MCF 10A (cell line): ENCODE data around the gene SLC50A1. TPM values are rescaled to one million over a fixed set of nuclear protein-coding genes. Genes with fewer than 3 reads are reported as not detected.

Experiments
- BruUV-seq: library from RNA; stranded (reverse); fragments of 400-500 nt; replicated peaks from 2 replicates; lab custom pipeline; 2021; lab: Mats Ljungman, UMichigan
- CTCF ChIA-PET: fragments of 300-600 bp; sonication (Branson Sonifier 250); formaldehyde crosslinking; extraction: SDS; loops from one replicate; lab custom pipeline; 2021; ENCODE audit warnings: antibody characterized with exemption, inconsistent platforms; lab: Yijun Ruan, JAX
- POLR2A ChIA-PET: fragments of 300-600, 350-650 bp; sonication (Branson Sonifier 250); formaldehyde crosslinking; extraction: SDS; loops from one replicate; lab custom pipeline; 2020; ENCODE audit warnings: antibody characterized with exemption, inconsistent platforms; lab: Yijun Ruan, JAX
- DNase-seq: peaks from one replicate; pipeline ENCODE4 v3.0.0-alpha.2; 2018; ENCODE audit not compliant: unreplicated experiment
- H3K27ac Mint-ChIP-seq: one replicate; pipeline ENCODE4 v1.8.0; 2022; ENCODE audit warnings: mild to moderate bottlenecking, low read depth, mixed read lengths; ENCODE audit not compliant: unreplicated experiment
- H3K27me3 Mint-ChIP-seq: one replicate; pipeline ENCODE4 v1.8.0; 2022; ENCODE audit warnings: mixed read lengths; ENCODE audit not compliant: insufficient read depth, unreplicated experiment
- H3K36me3 Mint-ChIP-seq: one replicate; pipeline ENCODE4 v1.8.0; 2022; ENCODE audit warnings: mild to moderate bottlenecking, moderate library complexity, mixed read lengths; ENCODE audit not compliant: insufficient read depth, unreplicated experiment
- H3K4me1 Mint-ChIP-seq: one replicate; pipeline ENCODE4 v1.8.0; 2022; ENCODE audit warnings: mixed read lengths; ENCODE audit not compliant: insufficient read depth, unreplicated experiment
- H3K4me3 Mint-ChIP-seq: one replicate; pipeline ENCODE4 v1.8.0; 2022; ENCODE audit warnings: mild to moderate bottlenecking, moderate library complexity, mixed read lengths; ENCODE audit not compliant: unreplicated experiment
- H3K9me3 Mint-ChIP-seq: one replicate; pipeline ENCODE4 v1.8.0; 2022; ENCODE audit warnings: mixed read lengths; ENCODE audit not compliant: unreplicated experiment
- CTCF ChIP-seq: fragments of 200-600 bp; IDR thresholded peaks from one replicate; pipeline ENCODE4 v1.8.0; 2022; ENCODE audit warnings: antibody characterized with exemption, mild to moderate bottlenecking; ENCODE audit not compliant: unreplicated experiment
- intact Hi-C: fragments of 100-400 bp; cut with micrococcal nuclease; formaldehyde crosslinking; loops from 2 replicates; pipeline ENCODE4 v1.14.1; 2022
- total RNA-seq: library from RNA; stranded (reverse); gene quantifications from 2 replicates; pipeline ENCODE4 v1.2.3, GENCODE V29; 2022

SLC50A1 gene
- total RNA-seq, 1 experiment from 2014 or later: 91.2 TPM

GRCh38 chr1:155124503-155125463, 10.9 kb upstream of the SLC50A1 start:
- intact Hi-C loops: loop anchor here (1.0 kb wide), 1 partner anchor 30 kb away; no protein-coding TSS in a partner anchor
- peaks cover 24% of the 10 kb centered on the region for H3K36me3 Mint-ChIP-seq
- ChIA-PET POLR2A (interaction anchor here (0.7 to 11.9 kb wide), 30 partner anchors 8 to 671 kb away, joined by 3 to 238 read pairs (median 5); partner anchors contain the start of genes ADAM15, DPM3, FLAD1 and KRTCAP2), CTCF (interaction anchor here (0.6 to 6.7 kb wide), 13 partner anchors 10 to 127 kb away, joined by 3 to 58 read pairs (median 8); partner anchors contain the start of genes ADAM15, DPM3, KRTCAP2 and SLC50A1)
- no TSS peak for BruUV-seq
- no peaks in the 10 kb centered on the region for H3K27me3 Mint-ChIP-seq
- peak overlapping the region; percentile 100 for H3K4me3 Mint-ChIP-seq
- TF ChIP-seq CTCF: no peak
- no peaks in the 10 kb centered on the region for H3K9me3 Mint-ChIP-seq
- H3K27ac Mint-ChIP-seq: peak overlapping the region; percentile 90
- H3K4me1 Mint-ChIP-seq: peaks cover 41% of the 10 kb centered on the region
- peak; percentile 98 for DNase-seq

- H3K36me3 Mint-ChIP-seq: peaks cover 31% of the 10 kb centered on the region
- H3K9me3 Mint-ChIP-seq: no peaks in the 10 kb centered on the region
- peak overlapping the region; percentile 90 for H3K27ac Mint-ChIP-seq
- peak; percentile 20 for TF ChIP-seq CTCF
- CTCF ChIA-PET: interaction anchor here (0.6 to 6.7 kb wide), 13 partner anchors 9 to 495 kb away, joined by 3 to 58 read pairs (median 8); partner anchors contain the start of genes ADAM15, DPM3, KRTCAP2 and SLC50A1
- DNase-seq: peak; percentile 89
- peak overlapping the region; percentile 100 for H3K4me3 Mint-ChIP-seq
- POLR2A ChIA-PET: interaction anchor here (0.6 to 11.9 kb wide), 27 partner anchors 9 to 1345 kb away, joined by 3 to 238 read pairs (median 6); partner anchors contain the start of genes ADAM15, DPM3, FLAD1 and JTB
- BruUV-seq: no TSS peak
- intact Hi-C loops: no loop called here
- H3K4me1 Mint-ChIP-seq: peaks cover 45% of the 10 kb centered on the region
- no peaks in the 10 kb centered on the region for H3K27me3 Mint-ChIP-seq
These were observed 10.1 kb upstream of the SLC50A1 start for GRCh38 chr1:155125511-155125945.

- TF ChIP-seq CTCF: no peak
- Mint-ChIP-seq H3K27me3 (no peaks in the 10 kb centered on the region), H3K36me3 (peaks cover 37% of the 10 kb centered on the region), H3K4me1 (peaks cover 50% of the 10 kb centered on the region), H3K27ac (peak overlapping the region; percentile 90), H3K4me3 (peak overlapping the region; percentile 100), H3K9me3 (no peaks in the 10 kb centered on the region)
- ChIA-PET POLR2A (interaction anchor here (0.6 to 11.9 kb wide), 25 partner anchors 10 to 1345 kb away, joined by 3 to 238 read pairs (median 6); partner anchors contain the start of genes ADAM15, DPM3, JTB and KRTCAP2), CTCF (interaction anchor here (0.6 to 6.7 kb wide), 18 partner anchors 9 to 495 kb away, joined by 3 to 58 read pairs (median 5); partner anchors contain the start of genes ADAM15, DPM3, KRTCAP2 and SLC50A1)
- intact Hi-C loops: no loop called here
- DNase-seq: peak; percentile 71
- BruUV-seq: no TSS peak
These were observed 9.6 kb upstream of the SLC50A1 start for GRCh38 chr1:155125946-155126555.
